Hepatocyte (in vitro differentiated cells): ENCODE measurements around the gene METTL13. TPM values are rescaled to one million over a fixed set of nuclear protein-coding genes. Genes with fewer than 3 reads are reported as not detected.

Experiments used
- DNase-seq: peaks from one replicate; pipeline ENCODE4 v3.0.0-alpha.2; 2016; ENCODE audit warnings: low spot score
- H2AFZ ChIP-seq: fragments of 200-600 bp; sonication (generic); 2 replicates; pipeline ENCODE4 v1.6.0; 2016; ENCODE audit warnings: antibody characterized with exemption, mild to moderate bottlenecking
- H3K27ac ChIP-seq: fragments of 200-600 bp; sonication (generic); 2 replicates; pipeline ENCODE4 v1.5.1; 2016; ENCODE audit warnings: mild to moderate bottlenecking
- H3K27me3 ChIP-seq: fragments of 200-600 bp; sonication (generic); 2 replicates; pipeline ENCODE4 v1.6.1; 2016
- H3K36me3 ChIP-seq: fragments of 200-600 bp; sonication (generic); replicated peaks from 2 replicates; pipeline ENCODE4 v1.5.1; 2016; ENCODE audit warnings: low read depth; ENCODE audit not compliant: insufficient read depth
- H3K4me1 ChIP-seq: fragments of 200-600 bp; sonication (generic); 2 replicates; pipeline ENCODE4 v1.5.1; 2016; ENCODE audit warnings: mild to moderate bottlenecking, moderate library complexity; ENCODE audit not compliant: insufficient read depth
- H3K4me2 ChIP-seq: fragments of 200-600 bp; sonication (generic); 2 replicates; pipeline ENCODE4 v1.6.0; 2016
- H3K4me3 ChIP-seq: fragments of 200-600 bp; sonication (generic); 2 replicates; pipeline ENCODE4 v1.5.1; 2016; ENCODE audit warnings: mild to moderate bottlenecking
- H3K79me2 ChIP-seq: fragments of 200-600 bp; sonication (generic); 2 replicates; pipeline ENCODE4 v1.6.0; 2017; ENCODE audit warnings: mild to moderate bottlenecking
- H3K9me2 ChIP-seq: fragments of 200-600 bp; sonication (generic); replicated peaks from 2 replicates; pipeline ENCODE4 v1.6.0; 2017; ENCODE audit warnings: mild to moderate bottlenecking; ENCODE audit not compliant: insufficient read depth
- H3K9me3 ChIP-seq: fragments of 200-600 bp; sonication (generic); 2 replicates; pipeline ENCODE4 v1.5.1; 2016; ENCODE audit warnings: low read depth, mild to moderate bottlenecking
- H4K20me1 ChIP-seq: fragments of 200-600 bp; sonication (generic); 2 replicates; pipeline ENCODE4 v1.6.0; 2016; ENCODE audit warnings: mild to moderate bottlenecking; ENCODE audit not compliant: insufficient read depth, poor library complexity, severe bottlenecking
- EZH2 ChIP-seq: fragments of 200-600 bp; sonication (generic); IDR thresholded peaks from 2 replicates; pipeline ENCODE4 v1.6.1; 2016; ENCODE audit warnings: antibody characterized with exemption, mild to moderate bottlenecking, borderline replicate concordance
- EZH2phosphoT487 ChIP-seq: fragments of 200-600 bp; sonication (generic); IDR thresholded peaks from one replicate; pipeline ENCODE4 v1.6.1; 2018; ENCODE audit warnings: antibody characterized with exemption, mild to moderate bottlenecking, low read depth, moderate library complexity; ENCODE audit not compliant: unreplicated experiment, severe bottlenecking
- polyA plus RNA-seq: library from polyadenylated mRNA; unstranded; fragments of >200 nt; fragmentation: Nextera tagmentation; extraction: Ambion mirVana; gene quantifications from 2 replicates; pipeline ENCODE4 v1.2.1, GENCODE V29; 2016
- small RNA-seq: library from RNA; depleted of rRNA; stranded (forward); fragments of <200 nt; gene quantifications from one replicate; pipeline ENCODE3, GENCODE V24; 2014
- total RNA-seq: library from RNA; depleted of rRNA; stranded (reverse); fragments of >200 nt; gene quantifications from 2 replicates; pipeline ENCODE4 v1.2.3, GENCODE V29; 2014
- TF ChIP-seq, protein P1 (sequence below): fragments of 200-600 bp; sonication (generic); IDR thresholded peaks from 2 replicates; pipeline ENCODE4 v1.5.1; 2016; ENCODE audit warnings: antibody characterized with exemption, mild to moderate bottlenecking; ENCODE audit not compliant: poor library complexity

Gene METTL13
- total and polyA plus RNA-seq, 2 experiments from 2014 or later = 19.5 to 24.4 TPM

DNA sequence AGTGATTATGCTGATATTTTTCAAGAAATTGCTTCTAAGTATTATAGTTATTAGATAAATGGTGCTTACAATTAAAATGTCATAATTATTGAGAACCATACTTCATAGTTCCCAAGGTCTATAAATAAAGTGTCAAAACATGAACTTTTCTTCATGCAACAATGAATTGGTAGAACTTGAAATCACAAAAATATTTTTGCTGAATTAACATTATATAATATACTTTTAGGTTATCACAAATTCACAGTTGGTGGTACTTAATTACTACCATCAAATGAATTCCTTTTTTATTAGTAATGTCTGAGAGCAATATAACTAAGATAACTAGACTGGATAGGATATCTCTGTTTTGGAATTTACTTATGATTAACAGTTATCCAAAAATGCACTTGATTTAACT, 64.5 kb downstream of the METTL13 start:
- Histone ChIP-seq H3K36me3 (no peaks in the 10 kb centered on the region), H2AFZ (no peak overlapping the region), H4K20me1 (no peaks in the 10 kb centered on the region), H3K79me2 (no peaks in the 10 kb centered on the region), H3K27ac (no peak overlapping the region), H3K4me2 (no peak overlapping the region), H3K27me3 (peaks cover 28% of the 10 kb centered on the region), H3K4me3 (no peak overlapping the region), H3K4me1 (peaks cover 3% of the 10 kb centered on the region), H3K9me3 (no peaks in the 10 kb centered on the region), H3K9me2 (no peaks in the 10 kb centered on the region)
- DNase-seq = no peak
- TF ChIP-seq, protein P1, sequence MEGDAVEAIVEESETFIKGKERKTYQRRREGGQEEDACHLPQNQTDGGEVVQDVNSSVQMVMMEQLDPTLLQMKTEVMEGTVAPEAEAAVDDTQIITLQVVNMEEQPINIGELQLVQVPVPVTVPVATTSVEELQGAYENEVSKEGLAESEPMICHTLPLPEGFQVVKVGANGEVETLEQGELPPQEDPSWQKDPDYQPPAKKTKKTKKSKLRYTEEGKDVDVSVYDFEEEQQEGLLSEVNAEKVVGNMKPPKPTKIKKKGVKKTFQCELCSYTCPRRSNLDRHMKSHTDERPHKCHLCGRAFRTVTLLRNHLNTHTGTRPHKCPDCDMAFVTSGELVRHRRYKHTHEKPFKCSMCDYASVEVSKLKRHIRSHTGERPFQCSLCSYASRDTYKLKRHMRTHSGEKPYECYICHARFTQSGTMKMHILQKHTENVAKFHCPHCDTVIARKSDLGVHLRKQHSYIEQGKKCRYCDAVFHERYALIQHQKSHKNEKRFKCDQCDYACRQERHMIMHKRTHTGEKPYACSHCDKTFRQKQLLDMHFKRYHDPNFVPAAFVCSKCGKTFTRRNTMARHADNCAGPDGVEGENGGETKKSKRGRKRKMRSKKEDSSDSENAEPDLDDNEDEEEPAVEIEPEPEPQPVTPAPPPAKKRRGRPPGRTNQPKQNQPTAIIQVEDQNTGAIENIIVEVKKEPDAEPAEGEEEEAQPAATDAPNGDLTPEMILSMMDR = no peak
- TF ChIP-seq EZH2phosphoT487 = no peak
- TF ChIP-seq EZH2 = no peak

Small RNA genes within 50 kb of the gene (small RNA-seq; reads per million reads assigned to genes)
- gene RF00601 = not detected

Other genes with a start within 250 kb of the METTL13 start
- not detected in 2 replicates for gene MYOCOS, start 159.4 kb upstream of the METTL13 start, total RNA-seq
- gene MYOCOS, start 159.4 kb upstream of the METTL13 start, polyA plus RNA-seq = not detected in 2 replicates
- gene MYOC, start 129.0 kb upstream of the METTL13 start, total RNA-seq = not detected in 2 replicates
- gene MYOC, start 129.0 kb upstream of the METTL13 start, polyA plus RNA-seq = not detected in 2 replicates
- 8.9 and 9.1 TPM in 2 replicates for gene VAMP4, start 39.6 kb upstream of the METTL13 start, total RNA-seq
- gene VAMP4, start 39.6 kb upstream of the METTL13 start, polyA plus RNA-seq = 5.8 and 9.5 TPM in 2 replicates
- 0.88 and 1.5 TPM in 2 replicates for gene DNM3, start 59.8 kb downstream of the METTL13 start, total RNA-seq
- 0.39 TPM in 1 of 2 replicates, not detected in the other for gene DNM3, start 59.8 kb downstream of the METTL13 start, polyA plus RNA-seq